Measurements from ENCODE around the gene HPDL. TPM values are rescaled to one million over a fixed set of nuclear protein-coding genes. Genes with fewer than 3 reads are reported as not detected.
"Not testable (repeated sequence)": the region's sequence is repeated elsewhere in the genome, so short reads cannot be mapped to it uniquely, and the experiment has no call there.

The HPDL gene
- 1 to 10 TPM in 3 of 4 donors, not detected in 1; 1.7 to 2.4 (median 1.7) TPM for total RNA-seq

DNA sequence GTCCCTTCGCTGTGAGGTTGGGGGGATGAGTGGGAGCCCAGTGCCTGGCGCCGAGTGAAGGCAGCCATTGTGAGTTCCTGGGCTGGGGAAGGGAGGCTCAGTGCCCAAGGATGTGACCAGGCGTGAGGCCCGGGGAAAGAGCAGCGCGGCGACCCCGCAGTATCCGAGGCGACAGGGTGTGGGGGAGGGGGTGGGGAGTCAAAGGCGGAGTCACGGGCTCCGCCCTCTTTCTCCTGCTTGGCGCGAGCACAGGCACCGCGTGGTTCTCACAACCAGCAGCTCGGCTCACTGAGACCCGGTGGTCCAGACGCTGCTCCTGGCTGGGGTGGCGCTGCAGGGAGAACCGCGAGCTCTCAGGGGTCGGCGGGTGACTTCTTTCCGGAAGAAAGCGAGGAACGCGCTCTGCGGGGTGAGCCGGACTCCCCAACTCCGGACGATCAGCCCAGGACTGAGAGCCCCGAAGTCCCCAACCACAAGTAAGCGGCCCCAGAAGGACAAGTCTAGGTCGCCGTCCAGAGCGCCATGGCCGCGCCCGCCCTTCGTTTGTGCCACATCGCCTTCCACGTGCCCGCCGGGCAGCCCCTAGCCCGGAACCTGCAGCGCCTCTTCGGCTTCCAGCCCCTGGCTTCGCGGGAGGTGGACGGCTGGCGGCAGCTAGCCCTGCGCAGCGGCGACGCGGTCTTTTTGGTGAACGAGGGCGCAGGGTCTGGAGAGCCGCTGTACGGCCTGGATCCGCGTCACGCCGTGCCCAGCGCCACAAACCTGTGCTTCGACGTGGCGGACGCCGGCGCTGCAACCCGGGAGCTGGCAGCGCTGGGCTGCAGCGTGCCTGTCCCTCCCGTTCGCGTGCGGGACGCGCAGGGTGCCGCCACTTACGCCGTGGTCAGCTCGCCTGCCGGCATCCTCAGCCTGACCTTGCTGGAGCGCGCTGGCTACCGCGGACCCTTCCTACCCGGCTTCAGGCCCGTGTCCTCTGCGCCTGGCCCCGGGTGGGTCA, at the start of gene HPDL:
Gene HPDL, plus strand, starts transcription at position 269 of the 997 bp plus-strand sequence. Its CDS starts 254 bp downstream, at position 523.
- TF ChIP-seq POLR2A (IDR thresholded peaks at IDR 0.05) (no peak), CTCF (IDR thresholded peaks at IDR 0.05) (no peak), EP300 (IDR thresholded peaks at IDR 0.05) (peak in 1 of 2 donors; percentile 48)
- Histone ChIP-seq H3K27me3 (no peaks in the 10 kb centered on the region), H3K36me3 (peaks cover 0 to 35% (median 0%) of the 10 kb centered on the region in 3 donors), H3K4me1 (peaks cover 0 to 38% (median 8%) of the 10 kb centered on the region in 4 donors), H3K27ac (peak within 1 kb of the TSS in 3 of 4 donors; percentile 49 to 79 (median 75)), H3K9me3 (no peaks in the 10 kb centered on the region), H3K4me3 (peak within 1 kb of the TSS; percentile 31 to 55 (median 52))
- peak in 1 of 2 donors; percentile 37 for DNase-seq (ENCODE audit: low spot score in 2 of 2)
- 4 to 6% methylated on average over 26 to 51 of the region's 96 CpGs for WGBS, 2 donors

DNA sequence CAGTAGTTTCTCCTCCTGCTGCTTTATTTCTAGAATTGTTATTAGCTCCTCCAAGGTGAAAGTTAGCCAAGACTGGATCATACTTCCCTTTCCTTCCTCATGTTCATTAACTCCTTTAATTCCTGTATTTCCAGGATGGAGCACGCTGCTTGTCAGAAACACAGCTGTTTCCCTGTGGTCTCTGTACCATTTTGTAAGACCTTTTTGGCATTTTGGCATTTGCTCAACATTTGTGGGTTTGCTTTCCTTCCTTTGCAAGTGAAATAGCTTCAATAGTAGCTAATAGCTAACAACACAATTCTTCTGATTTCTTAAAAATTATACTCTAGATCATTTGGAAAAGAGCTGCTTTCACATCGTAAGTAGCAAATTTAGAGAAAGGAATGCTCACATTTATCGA, 44.3 kb upstream of the HPDL start:
- 51 to 56% methylated on average over 3 of the region's 3 CpGs for WGBS, 2 donors
- H3K4me3 ChIP-seq = no peak overlapping the region
- DNase-seq (ENCODE audit: low spot score in 2 of 2) = no peak
- H3K27ac ChIP-seq = no peak overlapping the region
- no peaks in the 10 kb centered on the region for H3K36me3 ChIP-seq
- H3K27me3 ChIP-seq = no peaks in the 10 kb centered on the region
- H3K9me3 ChIP-seq = peaks cover 0 to 6% (median 0%) of the 10 kb centered on the region in 4 donors
- no peaks in the 10 kb centered on the region for H3K4me1 ChIP-seq
- TF ChIP-seq CTCF (IDR thresholded peaks at IDR 0.05) = no peak
- no peak for TF ChIP-seq POLR2A (IDR thresholded peaks at IDR 0.05)
- TF ChIP-seq EP300 (IDR thresholded peaks at IDR 0.05) = no peak

GRCh38 chr1:45284858-45285257, 41.8 kb upstream of the HPDL start:
- WGBS, 2 donors = 80 to 84% methylated on average over 9 of the region's 9 CpGs
- H3K4me1 ChIP-seq; H3K4me3 ChIP-seq; H3K9me3 ChIP-seq; H3K36me3 ChIP-seq; DNase-seq (ENCODE audit: low spot score in 2 of 2); H3K27me3 ChIP-seq; H3K27ac ChIP-seq: not testable (repeated sequence)

GRCh38 chr1:45286521-45286920, 40.2 kb upstream of the HPDL start:
- H3K27me3 ChIP-seq; H3K27ac ChIP-seq; H3K36me3 ChIP-seq; H3K9me3 ChIP-seq; H3K4me3 ChIP-seq; DNase-seq (ENCODE audit: low spot score in 2 of 2); H3K4me1 ChIP-seq: not testable (repeated sequence)
- WGBS, 2 donors = 78 to 88% methylated on average over 3 of the region's 3 CpGs

- H3K36me3 ChIP-seq; H3K27ac ChIP-seq; H3K4me3 ChIP-seq; H3K4me1 ChIP-seq; H3K9me3 ChIP-seq; H3K27me3 ChIP-seq; DNase-seq (ENCODE audit: low spot score in 2 of 2): not testable (repeated sequence)
- 75 to 89% methylated on average over 6 of the region's 6 CpGs for WGBS, 2 donors
Observed at GRCh38 chr1:45291002-45291401, 35.7 kb upstream of the HPDL start.

GRCh38 chr1:45291716-45292115, 35.0 kb upstream of the HPDL start:
- WGBS, 2 donors = 40 to 42% methylated on average over 2 of the region's 2 CpGs
- TF ChIP-seq POLR2A (IDR thresholded peaks at IDR 0.05) = no peak
- Histone ChIP-seq H3K36me3 (no peaks in the 10 kb centered on the region), H3K4me1 (no peaks in the 10 kb centered on the region), H3K9me3 (no peaks in the 10 kb centered on the region), H3K4me3 (no peak overlapping the region), H3K27ac (no peak overlapping the region), H3K27me3 (no peaks in the 10 kb centered on the region)
- DNase-seq (ENCODE audit: low spot score in 2 of 2) = no peak

DNA sequence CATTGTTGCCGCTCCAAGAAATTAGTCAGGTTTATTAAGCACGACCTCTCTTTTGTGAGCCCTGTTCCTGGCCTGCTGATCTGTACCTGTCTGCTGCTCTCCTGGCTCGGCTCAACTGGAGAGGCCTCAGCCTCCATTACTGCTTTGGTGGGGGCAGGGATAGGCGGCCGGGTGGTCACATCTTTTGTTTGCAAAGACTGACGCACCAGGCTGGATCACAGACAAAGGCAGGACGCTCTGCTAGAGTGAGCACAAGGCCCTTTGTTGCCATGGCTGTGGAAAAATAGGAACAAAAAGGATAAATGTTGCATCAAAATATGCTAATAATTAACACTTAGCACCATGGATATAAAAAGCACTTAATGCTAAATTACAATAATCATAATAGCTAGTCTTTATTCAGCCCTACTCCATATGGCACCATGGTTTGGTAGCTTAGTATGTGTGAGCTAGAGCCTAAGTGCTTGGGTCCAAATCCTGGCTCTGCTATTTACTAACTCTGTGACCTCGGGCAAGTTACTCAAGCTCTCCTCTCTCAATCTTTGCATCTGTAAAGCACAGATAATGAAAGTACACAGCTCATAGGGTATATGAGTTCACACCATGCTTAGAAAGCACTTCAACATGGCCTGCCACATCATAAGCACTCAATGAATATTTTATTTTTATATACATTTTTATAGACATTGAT, 28.9 kb upstream of the HPDL start:
- DNase-seq (ENCODE audit: low spot score in 2 of 2) = no peak
- Histone ChIP-seq H3K27me3 (no peaks in the 10 kb centered on the region), H3K27ac (no peak overlapping the region), H3K36me3 (no peaks in the 10 kb centered on the region), H3K4me1 (peaks cover 0 to 5% (median 0%) of the 10 kb centered on the region in 4 donors), H3K4me3 (no peak overlapping the region), H3K9me3 (no peaks in the 10 kb centered on the region)
- WGBS, 2 donors = 56 to 59% methylated on average over 8 of the region's 8 CpGs
- TF ChIP-seq POLR2A (IDR thresholded peaks at IDR 0.05) = no peak
- no peak for TF ChIP-seq EP300 (IDR thresholded peaks at IDR 0.05)
- TF ChIP-seq CTCF (IDR thresholded peaks at IDR 0.05) = no peak
